Endothelial cell of umbilical vein (primary cell): ENCODE results near the gene TAF5L. TPM values are rescaled to one million over a fixed set of nuclear protein-coding genes. Genes with fewer than 3 reads are reported as not detected.

Source experiments
- BruUV-seq: library from RNA; stranded (reverse); fragments of 400-500 nt; replicated peaks from 2 replicates; lab custom pipeline; 2021; lab: Mats Ljungman, UMichigan
- CTCF ChIA-PET: fragments of 300-600, 350-600 bp; sonication (Branson Sonifier 250); formaldehyde crosslinking; loops from one replicate; lab custom pipeline; 2021; ENCODE audit warnings: antibody characterized with exemption, inconsistent platforms; lab: Charles Lee
- POLR2A ChIA-PET: fragments of 300-600, 350-600 bp; sonication (Branson Sonifier 250); formaldehyde crosslinking; loops from one replicate; lab custom pipeline; 2021; ENCODE audit warnings: antibody characterized with exemption, inconsistent platforms; lab: Charles Lee
- DNase-seq: peaks from one replicate; pipeline ENCODE4 v3.0.0-alpha.2; 2011; ENCODE audit warnings: low read depth, low spot score
- FAIRE-seq: peaks from 2 replicates; lab custom pipeline; 2011; peaks lifted over from hg19 to GRCh38; lab: Jason Lieb, UNC
- H2AFZ ChIP-seq: 2 replicates; pipeline ENCODE4 v1.6.0; 2012; ENCODE audit warnings: low read depth, low read length, control low read depth, inconsistent platforms
- H3K27ac ChIP-seq: 2 replicates; pipeline ENCODE4 v1.5.1; 2011; ENCODE audit warnings: low read depth, mild to moderate bottlenecking, control low read depth, low read length, moderate library complexity; ENCODE audit not compliant: insufficient read depth
- H3K27me3 ChIP-seq, 2 experiments: 2 replicates each; pipeline versions ENCODE4 v1.6.0 to v1.6.1; 2011; ENCODE audit warnings: low read length in 2 of 2, mixed read lengths in 1 of 2; ENCODE audit not compliant: control insufficient read depth in 2 of 2, insufficient read depth in 2 of 2
- H3K36me3 ChIP-seq, 2 experiments: 2 replicates in 1 of 2; 3 replicates in 1 of 2; pipeline ENCODE4 v1.5.1; 2011; ENCODE audit warnings: low read length in 2 of 2, mild to moderate bottlenecking in 1 of 2, moderate library complexity in 1 of 2; ENCODE audit not compliant: control insufficient read depth in 2 of 2, insufficient read depth in 2 of 2; ENCODE audit errors: extremely low read depth in 1 of 2
- H3K4me1 ChIP-seq: 3 replicates; pipeline ENCODE4 v1.5.1; 2011; ENCODE audit warnings: mild to moderate bottlenecking, low read length; ENCODE audit not compliant: control insufficient read depth, insufficient read depth; ENCODE audit errors: extremely low read depth
- H3K4me2 ChIP-seq: 2 replicates; pipeline ENCODE4 v1.6.1; 2011; ENCODE audit warnings: low read length, control low read depth, mixed read lengths; ENCODE audit not compliant: insufficient read depth
- H3K4me3 ChIP-seq, 3 experiments: fragments of 200-600 bp in 1 of 3; sonication (generic), shearing (Covaris generic) in 1 of 3; replicated peaks in 1 of 3; 2 replicates each; pipeline ENCODE4 v1.5.1; 2011 to 2016; ENCODE audit warnings: control low read depth in 3 of 3, low read length in 3 of 3, mild to moderate bottlenecking in 2 of 3, inconsistent platforms in 1 of 3, low read depth in 1 of 3, moderate library complexity in 1 of 3; ENCODE audit not compliant: insufficient read depth in 1 of 3
- H3K79me2 ChIP-seq: 2 replicates; pipeline ENCODE4 v1.6.0; 2012; ENCODE audit warnings: low read length, inconsistent platforms; ENCODE audit not compliant: control insufficient read depth, insufficient read depth
- H3K9ac ChIP-seq: replicated peaks from 2 replicates; pipeline ENCODE3; 2011; ENCODE audit warnings: low read length, control low read depth; ENCODE audit not compliant: insufficient read depth; ENCODE audit errors: extremely low read depth
- H3K9me1 ChIP-seq: replicated peaks from 3 replicates; pipeline ENCODE4 v1.6.0; 2011; ENCODE audit warnings: mild to moderate bottlenecking, low read length; ENCODE audit not compliant: control insufficient read depth, insufficient read depth; ENCODE audit errors: extremely low read depth
- H3K9me3 ChIP-seq: replicated peaks from 2 replicates; pipeline ENCODE4 v1.5.1; 2012; ENCODE audit warnings: low read length, inconsistent platforms; ENCODE audit not compliant: control insufficient read depth, insufficient read depth
- H4K20me1 ChIP-seq: replicated peaks from 2 replicates; pipeline ENCODE3; 2011; ENCODE audit warnings: mild to moderate bottlenecking, low read length; ENCODE audit not compliant: control insufficient read depth, insufficient read depth; ENCODE audit errors: extremely low read depth
- CTCF ChIP-seq, 2 donors: IDR thresholded peaks; 1 replicate in 1 of 2; 2 replicates in 1 of 2; pipeline ENCODE4 v1.5.1; 2011; ENCODE audit warnings: low read length in 2 of 2, mild to moderate bottlenecking in 2 of 2, moderate library complexity in 2 of 2, control low read depth in 1 of 2, inconsistent platforms in 1 of 2, low read depth in 1 of 2; ENCODE audit not compliant: insufficient read depth in 1 of 2; ENCODE audit errors: extremely low read depth in 1 of 2
- EZH2 ChIP-seq: IDR thresholded peaks from 2 replicates; pipeline ENCODE4 v1.6.1; 2012; ENCODE audit warnings: borderline replicate concordance, low read depth, mild to moderate bottlenecking, moderate library complexity, low read length, inconsistent platforms; ENCODE audit not compliant: severe bottlenecking
- FOS ChIP-seq: IDR thresholded peaks from 2 replicates; pipeline ENCODE4 v1.6.1; 2011; ENCODE audit warnings: mild to moderate bottlenecking, low read length, moderate library complexity, borderline replicate concordance; ENCODE audit not compliant: insufficient read depth
- GATA2 ChIP-seq: IDR thresholded peaks from 2 replicates; pipeline ENCODE4 v1.7.0; 2011; ENCODE audit warnings: low read depth, mild to moderate bottlenecking, moderate library complexity, mixed read lengths, low read length; ENCODE audit not compliant: insufficient read length, insufficient read depth
- JUN ChIP-seq: IDR thresholded peaks from 2 replicates; pipeline ENCODE4 v1.6.1; 2011; ENCODE audit warnings: borderline replicate concordance, low read depth; ENCODE audit not compliant: insufficient read length, insufficient read depth
- MAX ChIP-seq: IDR thresholded peaks from 2 replicates; pipeline ENCODE4 v1.6.1; 2011; ENCODE audit not compliant: insufficient read depth, insufficient read length
- MYC ChIP-seq: IDR thresholded peaks from one replicate; pipeline ENCODE4 v1.6.1; 2011; ENCODE audit warnings: mild to moderate bottlenecking, low read depth, low read length
- POLR2A ChIP-seq: IDR thresholded peaks from 2 replicates; pipeline ENCODE4 v1.6.1; 2012; ENCODE audit warnings: low read depth, mild to moderate bottlenecking, control low read depth, low read length
- POLR2AphosphoS5 ChIP-seq: IDR thresholded peaks from 2 replicates; pipeline ENCODE4 v1.6.1; 2012; ENCODE audit warnings: low read depth, mild to moderate bottlenecking, control low read depth, low read length, moderate library complexity; ENCODE audit not compliant: insufficient read depth
- dilution Hi-C: fragments of 300-500 bp; cut with MboI; formaldehyde crosslinking; loops from one replicate; pipeline ENCODE4 v1.15.0; 2019; ENCODE audit warnings: low sequenced_read_pairs; ENCODE audit not compliant: extremely low pct_ligation_motif_present
- intact Hi-C: fragments of 100-400 bp; cut with micrococcal nuclease; formaldehyde crosslinking; loops from one replicate; pipeline ENCODE4 v1.10.0; 2022
- polyA plus RNA-seq, 4 experiments: library from polyadenylated mRNA; depleted of rRNA in 3 of 4; stranded (reverse) in 3 of 4; unstranded in 1 of 4; fragments of >200 nt; gene quantifications; 2 replicates each; pipeline versions ENCODE4 v1.2.1 to v1.2.3, GENCODE V29; 2011 to 2012; ENCODE audit warnings: missing spikeins in 1 of 4
- total RNA-seq: library from RNA; stranded (reverse); gene quantifications from 2 replicates; pipeline ENCODE4 v1.2.3, GENCODE V29; 2021

Gene TAF5L
- total and polyA plus RNA-seq, 2 donors (not counting 3 experiments of a cell fraction or from before 2014, with no cell fraction given), result 21.1 to 24.8 TPM

GRCh38 chr1:229624521-229625070, 1.3 kb downstream of the TAF5L start:
- intact Hi-C loops, result loop anchor here (1.0 kb wide), 1 partner anchor 8 kb away; no protein-coding TSS in a partner anchor
- CTCF ChIA-PET, result interaction anchor here (1.3 to 7.4 kb wide), 2 partner anchors 66 to 591 kb away, joined by 4 to 69 read pairs; partner anchors contain the start of gene ABCB10
- peak overlapping the region; percentile 13 for H2AFZ ChIP-seq

More at GRCh38 chr1:229624521-229625070, 1.3 kb downstream of the TAF5L start:
- DNase-seq (no peak), FAIRE-seq (no peak)
- TF ChIP-seq MYC (no peak), EZH2 (no peak), FOS (no peak), POLR2AphosphoS5 (no peak), CTCF (IDR thresholded peaks at IDR 0.05; ENCODE audit: extremely low read depth in 1 of 2, insufficient read depth in 1 of 2, low read depth in 1 of 2, low read length in 2 of 2) (no peak), GATA2 (no peak), POLR2A (no peak), MAX (no peak), JUN (no peak)
- BruUV-seq, result no TSS peak
- H3K36me3 ChIP-seq, result no peaks in the 10 kb centered on the region
- H3K79me2 ChIP-seq, result peaks cover 88% of the 10 kb centered on the region
- POLR2A ChIA-PET, result interaction anchor here (0.9 kb wide), 1 partner anchor 66 kb away, joined by 3 read pairs; the partner anchor contains the start of gene ABCB10
- dilution Hi-C loops, result no loop called here
- no peaks in the 10 kb centered on the region for H3K9me1 ChIP-seq
- H3K27ac ChIP-seq, result no peak overlapping the region
- no peaks in the 10 kb centered on the region for H4K20me1 ChIP-seq
- H3K9me3 ChIP-seq, result no peaks in the 10 kb centered on the region
- peak overlapping the region; percentile 71 to 98 (median 75) for H3K4me3 ChIP-seq
- peaks cover 16% of the 10 kb centered on the region for H3K4me1 ChIP-seq
- no peaks in the 10 kb centered on the region for H3K27me3 ChIP-seq
- peak overlapping the region; percentile 53 for H3K9ac ChIP-seq
- peak overlapping the region; percentile 89 for H3K4me2 ChIP-seq
